Lower leg skin (tissue), 4 donors: Measurements from ENCODE around the gene ZNF407. TPM values are rescaled to one million over a fixed set of nuclear protein-coding genes. Genes with fewer than 3 reads are reported as not detected.

ENCODE experiments used
- DNase-seq, 2 donors: peaks; one replicate each; pipeline ENCODE4 v3.0.0-alpha.2; 2019; ENCODE audit warnings: low spot score in 2 of 2
- H3K4me3 ChIP-seq: fragments of 200-600 bp; sonication (generic); 2 replicates; pipeline ENCODE4 v1.5.1; 2017; ENCODE audit warnings: mild to moderate bottlenecking, low read depth; ENCODE audit not compliant: poor library complexity, severe bottlenecking
- CTCF ChIP-seq, 3 donors: fragments of 450-650 bp; IDR thresholded peaks; one replicate each; pipeline ENCODE4 v1.5.1; 2016; ENCODE audit warnings: antibody characterized with exemption in 3 of 3, mild to moderate bottlenecking in 3 of 3, moderate library complexity in 2 of 3
- POLR2A ChIP-seq, 2 donors: fragments of 450-650 bp; IDR thresholded peaks; one replicate each; pipeline ENCODE4 v1.6.1; 2016 to 2017; ENCODE audit warnings: antibody characterized with exemption in 2 of 2, mild to moderate bottlenecking in 1 of 2, moderate library complexity in 1 of 2
- WGBS, 2 donors: methylation state at CpG; one replicate each; pipeline ENCODE4 v1.1.5; 2018; 5-methylcytosine and 5-hydroxymethylcytosine counted together
- intact Hi-C: fragments of 100-400 bp; cut with DNase I; formaldehyde crosslinking; loops from one replicate; pipeline ENCODE4 v1.15.0; 2023; ENCODE audit warnings: low total_unique reads
- total RNA-seq, 4 donors: library from RNA; depleted of rRNA; stranded (reverse); fragments of >200 nt; gene quantifications; one replicate each; pipeline ENCODE4 v1.1.0, GENCODE V29; 2016

Gene ZNF407
- total RNA-seq, 4 donors from 2014 or later, result 7.0 to 13.9 (median 10.9) TPM

- DNase-seq, result peak in 1 of 2 donors; percentile 37
- no peak for TF ChIP-seq POLR2A (IDR thresholded peaks at IDR 0.05)
- no peak for TF ChIP-seq CTCF (IDR thresholded peaks at IDR 0.05)
- H3K4me3 ChIP-seq, result no peak overlapping the region
- WGBS, 2 donors, result 91 to 94% methylated on average over 10 of the region's 10 CpGs
- intact Hi-C loops, result no loop called here
Observed at GRCh38 chr18:75109819-75110218, 512.1 kb downstream of the ZNF407 start.

DNA sequence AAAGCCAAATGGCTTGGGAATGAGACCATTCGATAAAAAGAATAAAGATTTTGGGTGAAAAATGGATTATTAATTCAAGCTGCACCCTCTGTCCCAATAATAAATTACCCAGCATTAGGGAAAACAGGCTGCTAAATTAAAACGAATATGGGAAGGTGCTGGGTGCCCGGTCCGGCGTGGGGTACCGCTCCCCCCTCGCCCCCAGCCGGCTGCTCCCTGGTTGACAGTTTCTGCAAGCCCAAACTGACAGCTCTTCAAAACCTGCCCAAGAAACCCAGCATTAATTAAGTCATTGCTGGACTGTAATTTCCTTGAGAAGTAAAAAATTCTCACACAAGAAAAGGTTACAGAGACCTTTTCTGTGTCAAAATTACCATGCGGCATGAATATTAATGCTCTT, 512.6 kb downstream of the ZNF407 start:
- peak in 1 of 2 donors; percentile 53 for DNase-seq
- WGBS, 2 donors, result 78 to 80% methylated on average over 9 of the region's 9 CpGs
- H3K4me3 ChIP-seq, result no peak overlapping the region
- TF ChIP-seq POLR2A (IDR thresholded peaks at IDR 0.05), result no peak
- no peak for TF ChIP-seq CTCF (IDR thresholded peaks at IDR 0.05)
- intact Hi-C loops, result no loop called here

DNA sequence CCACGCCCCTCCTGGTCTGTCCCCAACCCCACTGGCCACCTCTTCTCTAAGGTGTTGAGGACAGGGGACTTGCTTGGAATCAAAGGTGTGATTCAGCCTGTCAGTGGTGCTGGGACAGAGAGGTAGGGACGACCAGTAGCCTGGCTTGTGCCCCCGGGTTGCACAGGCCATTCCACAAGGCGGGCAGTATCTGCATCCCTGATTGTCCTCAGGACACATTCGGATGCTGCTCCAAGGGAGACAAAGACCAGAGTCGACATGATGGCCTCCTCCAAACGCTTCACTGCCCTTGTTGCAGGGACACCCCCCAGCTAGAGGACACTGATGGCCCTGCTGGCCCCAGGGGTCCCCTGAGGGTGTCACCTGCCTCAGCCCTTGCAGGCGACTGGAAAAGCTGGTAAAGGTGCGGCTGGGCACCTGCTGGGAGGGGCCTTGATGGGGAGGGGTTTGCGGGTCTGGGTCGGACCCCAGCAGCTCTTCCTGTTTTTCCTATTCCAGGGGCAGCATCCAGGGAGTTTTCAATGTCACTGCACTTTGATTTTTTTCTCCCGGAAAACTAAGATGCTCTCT, 513.3 kb downstream of the ZNF407 start:
- DNase-seq, result peak in 1 of 2 donors; percentile 66
- TF ChIP-seq CTCF (IDR thresholded peaks at IDR 0.05) (no peak), POLR2A (IDR thresholded peaks at IDR 0.05) (no peak)
- H3K4me3 ChIP-seq, result no peak overlapping the region
- WGBS, 2 donors, result 67 to 77% methylated on average over 12 of the region's 12 CpGs
- intact Hi-C loops, result no loop called here

GRCh38 chr18:75111760-75112159, 514.1 kb downstream of the ZNF407 start:
- intact Hi-C loops, result no loop called here
- DNase-seq, result peak in 1 of 2 donors; percentile 26
- WGBS, 2 donors, result 49 to 50% methylated on average over 8 of the region's 8 CpGs
- TF ChIP-seq POLR2A (IDR thresholded peaks at IDR 0.05), result no peak
- TF ChIP-seq CTCF (IDR thresholded peaks at IDR 0.05), result no peak
- no peak overlapping the region for H3K4me3 ChIP-seq

GRCh38 chr18:75112186-75113096, 514.8 kb downstream of the ZNF407 start:
- no peak overlapping the region for H3K4me3 ChIP-seq
- 83 to 84% methylated on average over 16 of the region's 16 CpGs for WGBS, 2 donors
- DNase-seq, result peak in 1 of 2 donors; percentile 57
- intact Hi-C loops, result no loop called here
- TF ChIP-seq CTCF (IDR thresholded peaks at IDR 0.05), result no peak
- TF ChIP-seq POLR2A (IDR thresholded peaks at IDR 0.05), result no peak
